ENCODE measurements around the gene DENND5B.

Gene DENND5B

DNA sequence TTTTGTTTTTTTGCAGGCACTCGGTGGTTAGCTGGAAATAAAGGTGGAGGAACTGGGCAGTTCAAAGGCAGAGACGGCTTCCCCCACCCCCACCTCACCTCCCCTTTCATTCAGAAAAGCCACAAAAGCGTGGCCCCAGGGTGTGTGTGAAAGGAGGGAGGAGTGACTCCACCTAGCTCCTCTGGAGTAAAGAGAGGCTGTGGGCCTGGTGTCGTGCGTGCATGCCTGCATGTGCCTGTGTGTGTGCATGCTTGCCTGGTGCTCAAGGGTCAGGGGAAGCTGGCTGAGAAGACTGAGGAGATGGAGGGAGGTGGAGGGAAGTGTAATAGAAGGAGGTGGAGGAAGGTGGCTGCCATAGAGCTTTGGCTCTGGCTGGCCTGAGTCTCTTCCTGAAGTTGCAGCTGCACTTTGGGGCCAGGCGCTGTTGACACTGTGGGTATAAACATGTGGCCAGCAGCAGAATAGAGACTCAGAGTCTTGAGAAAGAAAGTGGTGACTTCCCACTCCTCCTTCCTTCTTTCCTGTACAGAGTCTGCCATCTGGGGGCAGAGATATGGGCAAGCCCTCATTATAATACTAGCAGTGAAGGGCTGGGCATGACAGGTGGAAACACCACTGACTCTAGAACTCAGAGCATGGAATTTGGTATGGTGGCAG is 228.0 kb downstream of the DENND5B start:
- no peaks in the 10 kb centered on the region for H3K27me3 ChIP-seq (ENCODE audit: control insufficient read depth, insufficient read depth, low read length)
- no peaks in the 10 kb centered on the region for H3K36me3 ChIP-seq (ENCODE audit: control insufficient read depth, insufficient read depth, low read length)
- H3K9me3 ChIP-seq (ENCODE audit: control insufficient read depth, insufficient read depth, low read length), result no peaks in the 10 kb centered on the region
- H3K4me3 ChIP-seq (ENCODE audit: low read depth, low read length), result peak overlapping the region; percentile 28; the same call in 1 of the 2 replicates
- peaks cover 18% of the 10 kb centered on the region for H3K4me1 ChIP-seq (ENCODE audit: control insufficient read depth, insufficient read depth, low read length)
- peak overlapping the region; percentile 96 for H3K27ac ChIP-seq (ENCODE audit: low read depth, low read length)
- H3K9ac ChIP-seq (ENCODE audit: low read depth, low read length), result peak overlapping the region; percentile 65

DNA sequence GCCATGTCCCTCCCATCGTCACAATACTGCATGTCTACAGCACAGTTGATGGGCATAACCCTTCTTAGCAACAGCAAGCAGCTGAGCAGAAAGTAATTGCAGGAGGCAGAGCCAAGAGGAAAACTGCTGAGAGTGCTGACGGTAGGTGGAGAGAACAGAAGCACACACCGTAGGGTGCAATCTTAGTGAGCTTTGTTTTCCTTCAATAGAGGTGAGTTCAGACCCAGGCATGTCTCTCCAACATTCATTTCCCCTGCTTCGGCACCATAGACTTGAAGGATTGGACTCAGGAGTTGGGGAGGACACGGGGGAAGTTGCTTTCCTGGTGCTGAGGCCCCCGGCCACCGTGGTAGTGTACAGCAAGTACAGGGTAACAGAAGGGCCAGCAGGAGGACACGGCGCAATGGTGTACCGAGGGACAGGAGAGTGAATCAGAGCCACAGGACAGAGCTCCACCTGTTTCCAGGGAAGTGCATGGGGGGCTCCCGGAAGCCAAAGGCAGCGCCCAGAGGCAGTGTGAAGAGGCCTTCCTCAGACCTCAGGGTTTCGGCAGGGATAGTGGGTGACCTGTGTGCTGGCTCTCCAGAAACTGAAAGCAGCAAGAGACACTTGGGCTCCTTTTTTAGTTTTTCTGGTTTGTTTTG is 228.7 kb downstream of the DENND5B start:
- peak overlapping the region; percentile 65 for H3K9ac ChIP-seq (ENCODE audit: low read depth, low read length)
- no peaks in the 10 kb centered on the region for H3K9me3 ChIP-seq (ENCODE audit: control insufficient read depth, insufficient read depth, low read length)
- H3K4me3 ChIP-seq (ENCODE audit: low read depth, low read length), result peak overlapping the region; percentile 28; the same call in 1 of the 2 replicates
- no peaks in the 10 kb centered on the region for H3K27me3 ChIP-seq (ENCODE audit: control insufficient read depth, insufficient read depth, low read length)
- no peaks in the 10 kb centered on the region for H3K36me3 ChIP-seq (ENCODE audit: control insufficient read depth, insufficient read depth, low read length)
- peak overlapping the region; percentile 96 for H3K27ac ChIP-seq (ENCODE audit: low read depth, low read length)
- peaks cover 18% of the 10 kb centered on the region for H3K4me1 ChIP-seq (ENCODE audit: control insufficient read depth, insufficient read depth, low read length)

DNA sequence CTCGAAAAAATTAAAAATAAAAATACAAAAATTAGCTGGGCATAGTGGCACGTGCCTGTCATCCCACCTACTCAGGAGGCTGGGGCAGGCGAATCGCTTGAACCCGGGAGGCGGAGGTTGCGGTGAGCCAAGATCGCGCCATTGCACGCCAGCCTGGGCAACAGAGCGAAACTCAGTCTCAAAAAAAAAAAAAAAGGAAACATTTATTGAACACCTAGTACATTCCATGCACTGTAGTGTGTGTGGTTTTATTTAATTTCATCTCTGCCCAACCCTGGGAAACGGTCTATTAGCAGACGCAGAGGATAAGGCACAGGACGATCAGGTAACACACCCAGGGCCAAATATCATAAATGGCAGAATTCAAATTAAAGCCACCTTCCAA is 229.2 kb downstream of the DENND5B start:
- H3K9ac ChIP-seq (ENCODE audit: low read depth, low read length), result no peak overlapping the region
- H3K9me3 ChIP-seq (ENCODE audit: control insufficient read depth, insufficient read depth, low read length), result no peaks in the 10 kb centered on the region
- H3K4me1 ChIP-seq (ENCODE audit: control insufficient read depth, insufficient read depth, low read length), result peaks cover 18% of the 10 kb centered on the region
- no peaks in the 10 kb centered on the region for H3K36me3 ChIP-seq (ENCODE audit: control insufficient read depth, insufficient read depth, low read length)
- no peaks in the 10 kb centered on the region for H3K27me3 ChIP-seq (ENCODE audit: control insufficient read depth, insufficient read depth, low read length)
- H3K27ac ChIP-seq (ENCODE audit: low read depth, low read length), result peak overlapping the region; percentile 96
- no peak overlapping the region; the same call in 1 of the 2 replicates for H3K4me3 ChIP-seq (ENCODE audit: low read depth, low read length)

DNA sequence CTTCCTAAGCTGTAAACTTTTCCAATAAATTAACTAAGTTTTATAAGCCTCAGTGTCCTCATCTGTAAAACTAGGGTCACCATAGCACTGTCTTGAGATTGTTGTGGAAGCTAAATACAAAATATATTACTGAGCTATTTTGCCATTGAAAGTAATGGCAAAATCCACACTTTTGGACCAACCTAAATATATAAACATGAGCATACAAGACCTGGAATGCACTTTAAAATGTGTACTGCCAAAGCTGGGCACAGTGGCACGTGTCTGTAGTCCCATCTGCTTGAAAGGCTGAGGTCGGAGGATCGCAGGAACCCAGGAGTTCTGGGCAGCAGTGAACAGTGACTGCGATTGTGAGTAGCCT is 235.2 kb downstream of the DENND5B start:
- H3K36me3 ChIP-seq (ENCODE audit: control insufficient read depth, insufficient read depth, low read length), result no peaks in the 10 kb centered on the region
- H3K9me3 ChIP-seq (ENCODE audit: control insufficient read depth, insufficient read depth, low read length), result no peaks in the 10 kb centered on the region
- no peak overlapping the region for H3K27ac ChIP-seq (ENCODE audit: low read depth, low read length)
- peaks cover 9% of the 10 kb centered on the region for H3K4me1 ChIP-seq (ENCODE audit: control insufficient read depth, insufficient read depth, low read length)
- H3K4me3 ChIP-seq (ENCODE audit: low read depth, low read length), result no peak overlapping the region
- H3K9ac ChIP-seq (ENCODE audit: low read depth, low read length), result no peak overlapping the region
- no peaks in the 10 kb centered on the region for H3K27me3 ChIP-seq (ENCODE audit: control insufficient read depth, insufficient read depth, low read length)

DNA sequence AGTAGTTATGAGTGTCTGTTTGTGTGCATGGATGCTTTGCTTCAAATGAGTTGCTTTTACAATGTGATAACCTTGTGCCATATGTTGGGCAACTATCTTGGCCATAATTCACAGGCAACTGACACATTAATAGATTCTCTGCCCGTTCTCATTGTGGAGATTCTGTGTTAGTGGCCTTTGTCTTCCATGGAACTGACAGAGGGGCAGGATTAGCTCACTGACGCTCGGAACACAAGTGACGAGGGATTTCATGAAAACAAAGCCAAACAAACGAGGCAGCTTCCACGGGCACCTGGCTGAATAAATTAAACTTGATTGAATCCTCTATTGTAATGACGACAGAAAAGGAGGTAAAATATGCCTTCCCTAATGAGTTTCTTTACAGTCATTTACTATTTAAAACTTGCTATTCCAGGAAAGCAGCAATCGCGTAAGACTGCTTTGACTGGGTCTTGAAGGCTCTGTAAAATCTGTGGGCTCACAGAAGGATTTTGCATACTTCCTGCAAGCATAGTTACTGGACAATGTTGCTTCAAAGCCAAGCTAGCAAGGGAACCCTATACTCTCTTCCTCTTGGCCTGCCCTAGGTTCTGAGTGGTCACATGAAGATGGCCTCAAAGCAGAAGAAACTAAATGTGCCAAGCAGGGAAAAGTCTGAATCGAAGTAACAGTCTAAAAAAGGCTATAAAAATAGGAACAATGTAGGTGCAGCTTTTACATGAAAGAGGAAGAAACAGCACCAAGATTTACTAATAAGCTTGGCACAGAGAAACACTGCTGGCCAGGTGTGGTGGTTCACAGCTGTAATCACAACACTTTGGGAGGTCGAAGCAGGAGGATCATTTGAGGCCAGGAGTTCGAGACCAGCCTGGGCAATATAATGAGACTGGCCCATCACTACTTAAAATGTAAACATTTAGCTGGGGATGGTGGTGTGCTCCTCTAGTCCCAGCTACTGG is 236.9 kb downstream of the DENND5B start:
- no peak overlapping the region for H3K9ac ChIP-seq (ENCODE audit: low read depth, low read length)
- no peaks in the 10 kb centered on the region for H3K27me3 ChIP-seq (ENCODE audit: control insufficient read depth, insufficient read depth, low read length)
- H3K9me3 ChIP-seq (ENCODE audit: control insufficient read depth, insufficient read depth, low read length), result no peaks in the 10 kb centered on the region
- peaks cover 9% of the 10 kb centered on the region for H3K4me1 ChIP-seq (ENCODE audit: control insufficient read depth, insufficient read depth, low read length)
- H3K36me3 ChIP-seq (ENCODE audit: control insufficient read depth, insufficient read depth, low read length), result no peaks in the 10 kb centered on the region
- no peak overlapping the region for H3K27ac ChIP-seq (ENCODE audit: low read depth, low read length)
- H3K4me3 ChIP-seq (ENCODE audit: low read depth, low read length), result no peak overlapping the region

DNA sequence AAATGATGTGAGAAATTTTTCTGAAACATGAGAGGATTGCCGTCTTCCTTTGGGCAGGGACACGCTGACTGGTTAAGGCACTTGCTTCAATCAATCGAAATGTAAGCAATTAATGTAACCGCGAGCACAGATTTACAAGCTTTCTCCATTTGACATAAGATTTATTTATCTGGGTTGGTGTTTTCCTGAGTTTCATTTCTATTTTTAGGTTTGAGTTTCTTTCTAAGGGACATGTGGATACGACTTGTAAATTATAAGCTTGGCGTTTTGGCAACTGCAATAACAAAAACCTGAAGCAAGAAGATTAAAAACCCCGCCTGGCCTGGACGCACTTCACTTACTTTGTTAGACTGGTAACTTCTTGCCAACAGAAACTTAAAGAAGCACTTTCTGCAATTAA is 244.7 kb downstream of the DENND5B start:
- no peaks in the 10 kb centered on the region for H3K36me3 ChIP-seq (ENCODE audit: control insufficient read depth, insufficient read depth, low read length)
- 0 out of 2 replicates have a peak, but pooled peaks cover 3% of the 10 kb centered on the region for H3K4me1 ChIP-seq (ENCODE audit: control insufficient read depth, insufficient read depth, low read length)
- H3K9ac ChIP-seq (ENCODE audit: low read depth, low read length), result no peak overlapping the region
- no peak overlapping the region for H3K27ac ChIP-seq (ENCODE audit: low read depth, low read length)
- H3K4me3 ChIP-seq (ENCODE audit: low read depth, low read length), result no peak overlapping the region
- no peaks in the 10 kb centered on the region for H3K9me3 ChIP-seq (ENCODE audit: control insufficient read depth, insufficient read depth, low read length)
- H3K27me3 ChIP-seq (ENCODE audit: control insufficient read depth, insufficient read depth, low read length), result no peaks in the 10 kb centered on the region

DNA sequence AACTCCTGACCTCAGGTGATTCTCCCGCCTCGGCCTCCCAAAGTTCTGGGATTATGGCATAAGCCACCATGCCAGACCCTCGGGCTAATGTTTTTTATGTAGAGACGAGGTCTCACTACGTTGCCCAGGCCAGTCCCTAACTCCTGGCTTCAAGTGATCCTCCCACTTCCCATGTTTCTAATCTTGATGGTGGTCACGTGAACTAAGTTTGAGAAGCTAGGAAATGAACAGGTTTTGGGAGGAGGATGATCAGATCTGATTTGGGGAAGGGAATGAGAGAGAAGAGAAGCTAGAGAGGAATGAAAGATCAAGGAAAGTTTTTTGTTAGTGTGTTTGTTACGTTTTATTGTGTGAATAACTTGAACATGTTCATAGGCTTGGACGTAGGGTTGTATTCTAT is 247.8 kb downstream of the DENND5B start:
- H3K36me3 ChIP-seq (ENCODE audit: control insufficient read depth, insufficient read depth, low read length), result no peaks in the 10 kb centered on the region
- peaks cover 11% of the 10 kb centered on the region for H3K4me1 ChIP-seq (ENCODE audit: control insufficient read depth, insufficient read depth, low read length)
- no peak overlapping the region for H3K9ac ChIP-seq (ENCODE audit: low read depth, low read length)
- no peak overlapping the region for H3K4me3 ChIP-seq (ENCODE audit: low read depth, low read length)
- no peak overlapping the region for H3K27ac ChIP-seq (ENCODE audit: low read depth, low read length)
- H3K27me3 ChIP-seq (ENCODE audit: control insufficient read depth, insufficient read depth, low read length), result no peaks in the 10 kb centered on the region
- H3K9me3 ChIP-seq (ENCODE audit: control insufficient read depth, insufficient read depth, low read length), result no peaks in the 10 kb centered on the region

DNA sequence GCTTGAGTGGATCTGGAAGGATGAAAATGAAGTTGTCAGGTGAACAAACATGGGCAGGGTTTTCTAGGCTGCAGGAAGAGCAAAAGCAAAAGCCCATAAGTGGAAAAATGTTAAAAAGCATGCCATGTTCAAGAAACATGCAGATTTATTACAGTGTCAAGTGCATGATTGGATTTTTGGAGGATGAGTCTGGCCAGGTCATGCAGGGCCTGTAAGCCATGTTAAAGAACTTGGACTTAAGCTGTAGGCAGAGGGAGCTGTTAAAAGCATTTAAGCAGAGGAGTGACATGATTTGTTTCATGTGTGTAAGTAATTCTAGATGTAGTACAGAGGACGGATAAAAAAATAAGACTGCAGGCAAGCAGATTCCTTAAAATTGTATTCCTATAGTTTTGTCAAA is 248.7 kb downstream of the DENND5B start:
- H3K4me3 ChIP-seq (ENCODE audit: low read depth, low read length), result no peak overlapping the region
- H3K27me3 ChIP-seq (ENCODE audit: control insufficient read depth, insufficient read depth, low read length), result no peaks in the 10 kb centered on the region
- peaks cover 11% of the 10 kb centered on the region for H3K4me1 ChIP-seq (ENCODE audit: control insufficient read depth, insufficient read depth, low read length)
- no peak overlapping the region for H3K27ac ChIP-seq (ENCODE audit: low read depth, low read length)
- no peaks in the 10 kb centered on the region for H3K36me3 ChIP-seq (ENCODE audit: control insufficient read depth, insufficient read depth, low read length)
- H3K9ac ChIP-seq (ENCODE audit: low read depth, low read length), result no peak overlapping the region
- H3K9me3 ChIP-seq (ENCODE audit: control insufficient read depth, insufficient read depth, low read length), result no peaks in the 10 kb centered on the region

DNA sequence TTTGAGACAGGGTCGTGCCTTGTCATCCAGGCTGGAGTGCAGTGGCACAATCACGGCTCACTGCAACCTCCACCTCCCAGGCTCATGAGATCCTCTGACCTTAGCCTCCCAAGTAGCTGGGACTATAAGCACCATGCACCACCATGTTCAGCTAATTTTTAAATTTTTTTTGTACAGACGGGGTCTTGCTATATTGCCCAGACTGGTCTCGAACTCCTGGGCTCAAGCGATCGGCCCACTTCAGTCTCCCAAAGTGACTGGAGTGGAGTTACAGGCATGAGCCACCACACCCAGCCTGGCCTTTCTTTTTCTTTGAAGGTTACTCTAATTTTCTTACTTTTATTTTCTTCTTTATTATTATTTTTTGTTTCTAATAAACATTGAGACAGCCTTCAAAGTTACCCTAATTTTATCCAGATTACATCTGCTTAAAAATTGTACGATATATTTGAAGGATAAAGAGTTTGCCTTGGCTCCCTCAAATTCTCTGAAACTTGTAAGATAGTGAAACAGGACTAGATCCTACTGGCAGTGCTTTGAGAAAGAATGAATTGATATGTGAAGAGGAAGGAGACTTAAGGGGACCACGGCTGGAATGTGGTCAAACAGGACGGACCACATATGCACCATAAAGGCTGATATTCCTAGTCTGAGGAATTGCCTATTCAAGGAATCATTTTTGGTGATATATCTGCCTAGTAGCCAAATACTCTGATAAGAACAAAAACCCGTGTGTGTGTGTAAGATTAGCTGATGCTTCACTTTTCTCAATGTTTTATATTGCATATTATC is 250.9 kb downstream of the DENND5B start:
- no peaks in the 10 kb centered on the region for H3K27me3 ChIP-seq (ENCODE audit: control insufficient read depth, insufficient read depth, low read length)
- H3K9me3 ChIP-seq (ENCODE audit: control insufficient read depth, insufficient read depth, low read length), result no peaks in the 10 kb centered on the region
- no peak overlapping the region for H3K27ac ChIP-seq (ENCODE audit: low read depth, low read length)

DNA sequence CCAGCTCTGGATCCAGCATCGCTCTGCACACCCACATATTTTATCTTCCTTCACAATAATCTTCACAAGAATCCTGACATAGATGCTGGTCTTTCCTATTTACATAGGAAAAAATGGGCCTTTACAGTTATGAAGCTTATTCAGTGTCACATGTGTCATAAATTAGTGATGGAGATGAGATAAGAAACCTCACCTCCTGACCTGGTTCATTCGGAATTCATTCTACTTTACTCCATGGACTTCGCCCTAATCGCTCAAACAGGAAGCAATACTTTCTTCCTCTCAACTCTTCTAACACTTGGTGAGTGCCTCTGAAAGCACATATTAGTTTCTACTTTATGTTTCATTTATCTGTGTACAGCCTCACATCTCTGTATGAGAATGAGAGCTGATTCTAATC is 253.0 kb downstream of the DENND5B start:
- Histone ChIP-seq H3K4me1 (ENCODE audit: control insufficient read depth, insufficient read depth, low read length) (peaks cover 8% of the 10 kb centered on the region), H3K27ac (ENCODE audit: low read depth, low read length) (no peak overlapping the region), H3K4me3 (ENCODE audit: low read depth, low read length) (no peak overlapping the region), H3K36me3 (ENCODE audit: control insufficient read depth, insufficient read depth, low read length) (no peaks in the 10 kb centered on the region), H3K27me3 (ENCODE audit: control insufficient read depth, insufficient read depth, low read length) (no peaks in the 10 kb centered on the region), H3K9me3 (ENCODE audit: control insufficient read depth, insufficient read depth, low read length) (no peaks in the 10 kb centered on the region), H3K9ac (ENCODE audit: low read depth, low read length) (no peak overlapping the region)

More for the DNA sequence above, 250.9 kb downstream of the DENND5B start:
- Histone ChIP-seq H3K36me3 (ENCODE audit: control insufficient read depth, insufficient read depth, low read length) (no peaks in the 10 kb centered on the region), H3K9ac (ENCODE audit: low read depth, low read length) (no peak overlapping the region), H3K4me3 (ENCODE audit: low read depth, low read length) (no peak overlapping the region), H3K4me1 (ENCODE audit: control insufficient read depth, insufficient read depth, low read length) (peaks cover 8% of the 10 kb centered on the region)
